ENCODE measurements around the gene KRT78. TPM values are rescaled to one million over a fixed set of nuclear protein-coding genes. Genes with fewer than 3 reads are reported as not detected.

KRT78 gene
- total RNA-seq, 1 experiment from 2014 or later: 0.15 TPM

DNA sequence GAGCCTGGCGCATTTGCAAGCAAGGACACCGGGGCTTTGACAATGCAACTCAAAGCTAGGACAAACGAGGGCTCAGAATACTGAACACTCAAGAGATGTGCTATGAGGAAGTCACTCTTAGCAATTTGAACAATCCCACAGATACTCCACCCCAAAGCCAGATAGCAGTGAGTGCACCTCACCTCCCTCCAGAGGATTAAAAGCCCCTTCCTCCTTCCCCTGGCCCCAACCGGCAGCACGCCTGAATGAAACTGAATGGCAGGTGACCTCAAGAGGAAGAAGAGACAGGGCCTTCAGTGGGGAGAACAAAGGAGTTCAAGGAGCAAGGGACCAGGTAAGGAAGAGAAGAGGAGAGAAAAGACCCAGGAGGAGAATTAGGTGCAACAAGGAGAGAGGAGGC is 1.9 kb upstream of the KRT78 start:
- no peak for ATAC-seq
- Histone ChIP-seq H3K9me2 (replicated peaks; ENCODE audit: low read length) (no peaks in the 10 kb centered on the region), H3K27me3 (ENCODE audit: low read length) (no peaks in the 10 kb centered on the region), H3K4me3 (ENCODE audit: low read length) (no peak overlapping the region), H3K4me1 (ENCODE audit: insufficient read depth, low read length) (peaks cover 15% of the 10 kb centered on the region), H3F3A (ENCODE audit: low read length, unreplicated experiment) (no peaks in the 10 kb centered on the region), H3K27ac (ENCODE audit: low read length) (no peak overlapping the region), H2AFZ (ENCODE audit: low read length) (no peak overlapping the region), H3K9me3 (ENCODE audit: low read length) (no peaks in the 10 kb centered on the region), H4K20me1 (ENCODE audit: low read length) (no peaks in the 10 kb centered on the region), H3K4me2 (ENCODE audit: low read length) (no peak overlapping the region), H3K36me3 (ENCODE audit: low read depth, low read length) (no peaks in the 10 kb centered on the region), H3K79me2 (ENCODE audit: low read length) (no peaks in the 10 kb centered on the region), H3K9ac (ENCODE audit: low read length) (no peak overlapping the region)
- POLR2A ChIA-PET (ENCODE audit: unreplicated experiment): no interaction called here
- CTCF ChIA-PET: no interaction called here
- TF ChIP-seq EZH2phosphoT487 (IDR thresholded peaks at IDR 0.05; ENCODE audit: borderline replicate concordance, low read length): no peak
- no peak for TF ChIP-seq EZH2 (IDR thresholded peaks at IDR 0.05; ENCODE audit: low read length, unreplicated experiment)
- TF ChIP-seq CTCF (conservative IDR thresholded peaks at IDR 0.05; ENCODE audit: low read depth, low read length): no peak
- no peak for DNase-seq
- intact Hi-C loops (cut with micrococcal nuclease): no loop called here
- no TSS peak for BruUV-seq (replicated peaks)

DNA sequence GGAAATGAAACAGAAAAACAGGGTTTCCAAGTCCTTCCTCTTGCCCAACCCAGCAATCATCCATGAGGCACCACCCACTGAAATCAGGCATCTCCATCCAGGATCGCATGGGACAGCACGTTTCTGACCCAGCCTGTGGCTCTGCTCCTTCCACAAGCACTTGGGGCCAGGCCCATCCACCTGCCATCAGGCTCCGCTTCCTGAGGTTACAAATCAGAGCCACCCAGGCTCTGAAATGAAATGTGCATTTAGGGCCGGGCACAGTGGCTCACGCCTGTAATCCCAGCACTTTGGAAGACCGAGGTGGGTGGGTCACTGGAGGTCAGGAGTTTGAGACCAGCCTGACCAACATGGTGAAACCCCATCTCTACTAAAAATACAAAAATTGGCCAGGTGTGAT is 717 bp upstream of the KRT78 start:
- H4K20me1 ChIP-seq (ENCODE audit: low read length): no peaks in the 10 kb centered on the region
- H3K79me2 ChIP-seq (ENCODE audit: low read length): no peaks in the 10 kb centered on the region
- no peaks in the 10 kb centered on the region for H3K9me2 ChIP-seq (replicated peaks; ENCODE audit: low read length)
- H3K4me3 ChIP-seq (ENCODE audit: low read length): no peak overlapping the region
- no peak overlapping the region for H3K4me2 ChIP-seq (ENCODE audit: low read length)
- DNase-seq: no peak
- ATAC-seq: no peak
- ChIA-PET POLR2A (ENCODE audit: unreplicated experiment) (no interaction called here), CTCF (no interaction called here)
- no peaks in the 10 kb centered on the region for H3K36me3 ChIP-seq (ENCODE audit: low read depth, low read length)
- BruUV-seq (replicated peaks): no TSS peak
- H3K9me3 ChIP-seq (ENCODE audit: low read length): no peaks in the 10 kb centered on the region
- no peaks in the 10 kb centered on the region for H3F3A ChIP-seq (ENCODE audit: low read length, unreplicated experiment)
- no peak overlapping the region for H3K27ac ChIP-seq (ENCODE audit: low read length)
- peaks cover 15% of the 10 kb centered on the region for H3K4me1 ChIP-seq (ENCODE audit: insufficient read depth, low read length)
- TF ChIP-seq EZH2 (IDR thresholded peaks at IDR 0.05; ENCODE audit: low read length, unreplicated experiment) (no peak), EZH2phosphoT487 (IDR thresholded peaks at IDR 0.05; ENCODE audit: borderline replicate concordance, low read length) (no peak), CTCF (conservative IDR thresholded peaks at IDR 0.05; ENCODE audit: low read depth, low read length) (no peak)
- no peak overlapping the region for H2AFZ ChIP-seq (ENCODE audit: low read length)
- intact Hi-C loops (cut with micrococcal nuclease): no loop called here
- H3K27me3 ChIP-seq (ENCODE audit: low read length): no peaks in the 10 kb centered on the region
- H3K9ac ChIP-seq (ENCODE audit: low read length): no peak overlapping the region

GRCh38 chr12:52847335-52848102 is 1.3 kb downstream of the KRT78 start:
- Histone ChIP-seq H3K27me3 (ENCODE audit: low read length) (no peaks in the 10 kb centered on the region), H3K79me2 (ENCODE audit: low read length) (no peaks in the 10 kb centered on the region), H3K4me2 (ENCODE audit: low read length) (no peak overlapping the region), H4K20me1 (ENCODE audit: low read length) (no peaks in the 10 kb centered on the region), H3K9ac (ENCODE audit: low read length) (peak overlapping the region; percentile 11), H3K36me3 (ENCODE audit: low read depth, low read length) (no peaks in the 10 kb centered on the region), H3K4me3 (ENCODE audit: low read length) (no peak overlapping the region), H2AFZ (ENCODE audit: low read length) (peak overlapping the region; percentile 2; the same call in 1 of the 2 replicates), H3K4me1 (ENCODE audit: insufficient read depth, low read length) (peaks cover 15% of the 10 kb centered on the region), H3F3A (ENCODE audit: low read length, unreplicated experiment) (no peaks in the 10 kb centered on the region), H3K9me2 (replicated peaks; ENCODE audit: low read length) (no peaks in the 10 kb centered on the region), H3K27ac (ENCODE audit: low read length) (peak overlapping the region; percentile 75), H3K9me3 (ENCODE audit: low read length) (no peaks in the 10 kb centered on the region)
- intact Hi-C loops (cut with micrococcal nuclease): no loop called here
- DNase-seq (peak; percentile 79), ATAC-seq (no peak)
- TF ChIP-seq EZH2 (IDR thresholded peaks at IDR 0.05; ENCODE audit: low read length, unreplicated experiment): no peak
- no peak for TF ChIP-seq CTCF (conservative IDR thresholded peaks at IDR 0.05; ENCODE audit: low read depth, low read length)
- TF ChIP-seq EZH2phosphoT487 (IDR thresholded peaks at IDR 0.05; ENCODE audit: borderline replicate concordance, low read length): no peak
- ChIA-PET CTCF (no interaction called here), POLR2A (ENCODE audit: unreplicated experiment) (no interaction called here)
- BruUV-seq (replicated peaks): no TSS peak
